COLO668 (cell line): Measurements from ENCODE around the gene FPGS.
"Not testable (repeated sequence)": the region's sequence is repeated elsewhere in the genome, so short reads cannot be mapped to it uniquely, and the experiment has no call there.

Experiments
- DNase-seq: peaks from one replicate; lab custom pipeline; 2025; ENCODE audit not compliant: unreplicated experiment; lab: John Stamatoyannopoulos, UW

Gene FPGS

GRCh38 chr9:127770905-127771569 is 31.6 kb upstream of the FPGS start:
- peak; percentile 95 for DNase-seq

GRCh38 chr9:127771570-127772189 is 31.0 kb upstream of the FPGS start:
- no peak for DNase-seq

DNA sequence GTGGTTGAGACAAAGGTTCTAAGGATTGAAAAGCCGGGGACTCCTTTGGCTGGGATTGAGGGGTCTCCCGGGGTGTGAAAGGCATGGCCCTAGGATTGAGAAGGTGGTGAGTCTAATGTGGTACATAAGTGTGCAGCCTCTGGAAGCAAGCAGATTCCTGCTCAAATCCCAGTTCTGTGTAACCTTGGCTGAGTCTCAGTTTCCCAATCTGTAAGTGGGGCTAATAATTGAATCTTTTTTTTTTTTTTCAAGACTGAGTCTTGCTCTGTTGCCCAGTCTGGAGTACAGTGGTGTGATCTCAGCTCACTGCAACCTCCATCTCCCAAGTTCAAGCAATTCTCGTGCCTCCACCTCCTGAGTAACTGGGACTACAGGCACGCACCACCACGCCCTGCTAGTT is 30.1 kb upstream of the FPGS start:
- no peak for DNase-seq

- no peak for DNase-seq
These were observed 29.4 kb upstream of the FPGS start for GRCh38 chr9:127773272-127773671.

- no peak for DNase-seq
These were observed 28.7 kb upstream of the FPGS start for GRCh38 chr9:127773981-127774380.

- DNase-seq: no peak
These were observed 26.3 kb upstream of the FPGS start for GRCh38 chr9:127776195-127776923.

DNA sequence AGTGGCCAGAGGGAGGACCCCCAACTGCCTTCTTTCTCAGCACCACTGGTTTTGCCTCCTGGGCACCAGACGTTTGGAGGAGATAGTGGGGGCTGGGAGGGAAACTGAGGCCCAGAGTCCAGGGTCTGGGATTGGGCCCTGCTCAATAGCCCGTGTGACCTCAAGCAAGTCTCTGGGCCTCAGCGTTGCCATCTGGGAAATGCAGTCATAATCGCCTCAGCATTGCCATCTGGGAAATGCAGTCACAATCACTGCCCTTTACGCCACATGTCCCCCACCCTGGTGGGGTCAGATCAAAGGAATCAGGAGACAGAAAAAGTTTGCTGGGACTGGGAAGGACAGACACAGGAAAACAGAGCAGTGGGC is 25.8 kb upstream of the FPGS start:
- no peak for DNase-seq

- DNase-seq: no peak
These were observed 25.2 kb upstream of the FPGS start for GRCh38 chr9:127777368-127777980.

- DNase-seq: no peak
These were observed 24.2 kb upstream of the FPGS start, which contains the start of gene SH2D3C for GRCh38 chr9:127778280-127779135. SH2D3C (minus strand) TSS chr9:127778666; CDS start chr9:127778627, 39 bp downstream.

- DNase-seq: no peak
These were observed 23.3 kb upstream of the FPGS start for GRCh38 chr9:127779136-127779981.

DNA sequence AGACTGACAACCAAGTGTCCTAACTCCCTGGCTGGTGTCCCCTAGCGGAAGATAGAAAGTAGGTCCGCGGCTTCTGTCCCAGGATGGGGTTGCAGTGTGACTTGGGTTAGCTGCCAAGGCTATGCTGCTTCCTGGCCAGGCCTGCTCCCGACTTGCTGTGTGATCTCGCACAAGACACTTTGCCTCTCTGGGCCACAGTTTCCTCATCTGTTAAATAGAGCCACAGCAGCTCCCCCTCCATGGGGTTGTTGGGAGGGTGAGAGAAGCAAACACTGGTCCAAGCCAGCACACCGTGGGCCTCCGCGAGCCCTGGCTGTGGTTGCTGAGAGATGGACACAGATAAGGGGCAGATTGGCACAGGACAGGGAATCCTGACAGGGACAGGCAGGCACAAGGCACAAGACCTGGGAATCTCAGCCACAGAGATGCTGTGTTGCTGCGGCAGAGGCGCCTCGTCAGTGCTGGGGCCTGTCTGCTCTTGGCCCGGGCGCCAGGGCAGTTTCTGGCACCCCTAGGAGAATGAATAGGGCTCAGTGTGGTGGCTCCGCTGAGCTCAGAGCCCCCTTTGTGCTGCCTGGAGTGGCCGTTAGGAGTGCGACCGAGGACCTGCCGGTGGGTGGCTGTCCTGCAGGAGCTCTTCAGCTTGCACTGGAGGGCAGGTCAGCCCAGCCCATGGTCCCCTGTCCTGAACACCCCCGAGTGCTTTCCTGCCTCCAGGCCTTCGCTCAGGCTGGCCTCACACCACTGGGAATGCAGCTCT is 22.4 kb upstream of the FPGS start:
- no peak for DNase-seq

- DNase-seq: not testable (repeated sequence)
These were observed 21.8 kb upstream of the FPGS start for GRCh38 chr9:127780909-127781308.

DNA sequence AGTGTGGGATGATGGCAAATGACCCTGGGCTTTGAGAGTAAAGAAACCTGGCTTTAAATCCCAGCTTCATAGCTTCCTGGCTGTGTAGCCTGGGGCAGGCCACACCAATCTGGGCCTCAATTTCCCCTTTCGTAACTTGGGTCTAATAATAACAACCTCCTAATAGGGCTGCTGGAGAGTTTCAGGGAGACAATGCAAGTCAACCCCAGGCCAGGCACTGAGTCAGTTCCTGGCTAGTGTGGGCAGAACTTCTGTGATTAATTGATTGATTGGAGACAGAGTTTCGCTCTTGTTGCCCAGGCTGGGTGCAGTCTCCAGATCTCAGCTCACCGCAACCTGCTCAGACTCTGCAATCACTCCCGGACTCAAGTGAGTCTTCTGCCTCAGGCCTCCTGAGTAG is 20.9 kb upstream of the FPGS start:
- no peak for DNase-seq

DNA sequence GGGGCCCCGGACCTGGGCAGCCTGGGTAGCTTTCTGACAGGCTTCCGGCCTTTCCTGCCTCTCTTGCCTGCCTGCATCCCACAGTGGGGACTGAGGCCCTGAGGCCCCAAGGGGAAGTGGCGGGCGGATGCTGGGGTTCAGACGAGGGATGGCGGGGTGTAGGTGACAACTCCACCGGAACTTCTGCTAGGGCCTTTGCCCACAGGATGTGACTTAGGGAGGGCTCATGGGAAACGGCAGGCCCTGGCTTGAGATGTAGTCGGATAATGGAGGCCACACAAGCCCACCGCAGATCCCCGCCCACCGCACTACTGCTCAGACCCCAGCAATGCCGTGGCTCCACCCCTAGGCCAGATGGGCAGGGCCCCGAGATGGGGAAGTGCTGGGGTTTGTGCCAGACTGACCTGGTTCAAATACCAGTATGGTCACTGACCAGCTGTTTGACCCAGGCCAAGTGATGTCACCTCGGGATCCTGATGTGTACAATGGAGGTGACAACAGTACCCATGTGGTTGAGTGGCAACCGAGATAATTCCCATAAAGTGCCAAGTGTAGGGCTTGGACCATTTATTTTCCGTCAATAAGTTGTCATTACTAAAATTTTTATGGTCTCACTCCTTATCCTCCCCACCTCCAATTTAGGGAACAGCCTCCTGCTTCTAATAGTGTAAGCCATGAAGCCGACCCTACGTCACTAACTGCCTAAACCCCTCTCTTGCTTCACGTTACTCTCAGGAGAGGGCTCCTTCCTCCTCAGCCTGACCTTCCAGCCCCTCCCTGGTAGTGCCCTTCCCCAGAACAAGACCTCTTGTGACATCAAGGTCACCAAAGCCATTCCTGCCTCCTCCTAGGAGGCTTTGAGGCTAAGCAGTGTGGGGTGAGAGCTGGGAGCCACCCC is 19.3 kb upstream of the FPGS start:
- DNase-seq: no peak

GRCh38 chr9:127785023-127785932 is 17.4 kb upstream of the FPGS start:
- DNase-seq: peak; percentile 88

- DNase-seq: peak; percentile 93
These were observed 16.5 kb upstream of the FPGS start, which contains the start of gene CDK9 for GRCh38 chr9:127785933-127786772. CDK9 (plus strand) TSS chr9:127786034; CDS start chr9:127786149, 115 bp downstream.
